WI38 (cell line): ENCODE results near the gene DIAPH2.

ENCODE experiments used
- H3K4me3 ChIP-seq: 2 replicates; pipeline ENCODE4 v1.5.1; 2011; ENCODE audit warnings: low read depth, mild to moderate bottlenecking, control low read depth, low read length
- CTCF ChIP-seq: IDR thresholded peaks from 2 replicates; pipeline ENCODE4 v1.5.1; 2012; ENCODE audit warnings: low read depth, mild to moderate bottlenecking, control low read depth, low read length

DIAPH2 gene

GRCh38 chrX:97030463-97030862, 345.8 kb downstream of the DIAPH2 start:
- TF ChIP-seq CTCF, result no peak
- no peak overlapping the region for H3K4me3 ChIP-seq

GRCh38 chrX:97030947-97031346, 346.3 kb downstream of the DIAPH2 start:
- no peak overlapping the region for H3K4me3 ChIP-seq
- TF ChIP-seq CTCF, result no peak

- H3K4me3 ChIP-seq, result no peak overlapping the region
- TF ChIP-seq CTCF, result no peak
Observed at GRCh38 chrX:97039363-97040029, 354.9 kb downstream of the DIAPH2 start.

GRCh38 chrX:97045470-97045869, 360.8 kb downstream of the DIAPH2 start:
- no peak for TF ChIP-seq CTCF
- no peak overlapping the region for H3K4me3 ChIP-seq

GRCh38 chrX:97046867-97047266, 362.2 kb downstream of the DIAPH2 start:
- H3K4me3 ChIP-seq, result no peak overlapping the region
- TF ChIP-seq CTCF, result no peak

GRCh38 chrX:97050392-97050791, 365.8 kb downstream of the DIAPH2 start:
- no peak for TF ChIP-seq CTCF
- no peak overlapping the region for H3K4me3 ChIP-seq

GRCh38 chrX:97057349-97057909, 372.8 kb downstream of the DIAPH2 start:
- no peak for TF ChIP-seq CTCF

More at GRCh38 chrX:97057349-97057909, 372.8 kb downstream of the DIAPH2 start:
- H3K4me3 ChIP-seq, result no peak overlapping the region
